Measurements from ENCODE around the gene RAB40B. TPM values are rescaled to one million over a fixed set of nuclear protein-coding genes. Genes with fewer than 3 reads are reported as not detected.
A peak's percentile ranks its signal among the peaks of the same experiment; 100 is the strongest.

Gene RAB40B
- total RNA-seq, 2 experiments from 2014 or later = 21.4 to 22.1 TPM

GRCh38 chr17:82647593-82648164 is 50.8 kb downstream of the RAB40B start:
- no TSS peak for BruUV-seq (replicated peaks)
- Histone ChIP-seq H3K79me2 (ENCODE audit: insufficient read depth, low read depth, low read length) (peaks cover 53% of the 10 kb centered on the region), H3K9me2 (ENCODE audit: insufficient read depth, low read length) (no peaks in the 10 kb centered on the region), H3K27ac (ENCODE audit: low read depth, low read length, poor library complexity, severe bottlenecking) (peak overlapping the region; percentile 89), H2AFZ (ENCODE audit: low read length) (peak overlapping the region; percentile 23; the same call in 1 of the 2 replicates), H4K20me1 (ENCODE audit: insufficient read depth, low read length) (peaks cover 17% of the 10 kb centered on the region; the same call in 1 of the 2 replicates), H3K4me1 (ENCODE audit: insufficient read depth, low read length, poor library complexity, severe bottlenecking) (peaks cover 14% of the 10 kb centered on the region), H3K9me3 (ENCODE audit: low read length) (no peaks in the 10 kb centered on the region), H3K36me3 (ENCODE audit: insufficient read depth, low read length) (peaks cover 34% of the 10 kb centered on the region), H3K4me2 (ENCODE audit: low read length) (peak overlapping the region; percentile 97), H3K4me3 (ENCODE audit: low read depth, low read length, poor library complexity, severe bottlenecking) (peak overlapping the region; percentile 90)
- ChIA-PET POLR2A (interaction anchor here (0.7 kb wide), 1 partner anchor 205 kb away, joined by 4 read pairs; no protein-coding TSS in a partner anchor), CTCF (ENCODE audit: unreplicated experiment) (no interaction called here)
- intact Hi-C loops (cut with micrococcal nuclease; ENCODE audit: unreplicated experiment) = loop anchor here (1.0 to 5.0 kb wide), 3 partner anchors 70 to 199 kb away; partner anchors contain the start of gene FN3KRP
- peak; percentile 57 for DNase-seq (ENCODE audit: low spot score)
- TF ChIP-seq EZH2phosphoT487 (IDR thresholded peaks at IDR 0.05; ENCODE audit: borderline replicate concordance, low read depth, low read length) = no peak
- peak; percentile 57 for TF ChIP-seq CTCF (conservative IDR thresholded peaks at IDR 0.05; ENCODE audit: low read length)

- H3K9me3 ChIP-seq (ENCODE audit: low read length) = no peaks in the 10 kb centered on the region
- peaks cover 17% of the 10 kb centered on the region; the same call in 1 of the 2 replicates for H4K20me1 ChIP-seq (ENCODE audit: insufficient read depth, low read length)
- no peak overlapping the region for H3K4me3 ChIP-seq (ENCODE audit: low read depth, low read length, poor library complexity, severe bottlenecking)
- intact Hi-C loops (cut with micrococcal nuclease; ENCODE audit: unreplicated experiment) = loop anchor here (5.0 kb wide), 1 partner anchor 72 kb away; the partner anchor contains the start of gene FN3KRP
- 0 out of 2 replicates have a peak overlapping the region, but pooled peaks have one; percentile 97 for H3K4me2 ChIP-seq (ENCODE audit: low read length)
- peaks cover 14% of the 10 kb centered on the region for H3K4me1 ChIP-seq (ENCODE audit: insufficient read depth, low read length, poor library complexity, severe bottlenecking)
- H3K9me2 ChIP-seq (ENCODE audit: insufficient read depth, low read length) = no peaks in the 10 kb centered on the region
- TF ChIP-seq EZH2phosphoT487 (IDR thresholded peaks at IDR 0.05; ENCODE audit: borderline replicate concordance, low read depth, low read length) = no peak
- TF ChIP-seq CTCF (conservative IDR thresholded peaks at IDR 0.05; ENCODE audit: low read length) = no peak
- H3K36me3 ChIP-seq (ENCODE audit: insufficient read depth, low read length) = peaks cover 56% of the 10 kb centered on the region
- no peak overlapping the region for H3K27ac ChIP-seq (ENCODE audit: low read depth, low read length, poor library complexity, severe bottlenecking)
- CTCF ChIA-PET (ENCODE audit: unreplicated experiment) = no interaction called here
- no peak overlapping the region for H2AFZ ChIP-seq (ENCODE audit: low read length)
- H3K79me2 ChIP-seq (ENCODE audit: insufficient read depth, low read depth, low read length) = peaks cover 74% of the 10 kb centered on the region
- BruUV-seq (replicated peaks) = no TSS peak
- DNase-seq (ENCODE audit: low spot score) = no peak
- POLR2A ChIA-PET = no interaction called here
Measured at GRCh38 chr17:82645516-82645915, 53.0 kb downstream of the RAB40B start.

GRCh38 chr17:82644148-82644547 is 54.4 kb downstream of the RAB40B start:
- peaks cover 11% of the 10 kb centered on the region for H3K4me1 ChIP-seq (ENCODE audit: insufficient read depth, low read length, poor library complexity, severe bottlenecking)
- H3K9me2 ChIP-seq (ENCODE audit: insufficient read depth, low read length) = no peaks in the 10 kb centered on the region
- no peak overlapping the region for H3K27ac ChIP-seq (ENCODE audit: low read depth, low read length, poor library complexity, severe bottlenecking)
- TF ChIP-seq EZH2phosphoT487 (IDR thresholded peaks at IDR 0.05; ENCODE audit: borderline replicate concordance, low read depth, low read length) = no peak
- no peak for TF ChIP-seq CTCF (conservative IDR thresholded peaks at IDR 0.05; ENCODE audit: low read length)
- DNase-seq (ENCODE audit: low spot score) = no peak
- CTCF ChIA-PET (ENCODE audit: unreplicated experiment) = no interaction called here
- peaks cover 17% of the 10 kb centered on the region; the same call in 1 of the 2 replicates for H4K20me1 ChIP-seq (ENCODE audit: insufficient read depth, low read length)
- H3K79me2 ChIP-seq (ENCODE audit: insufficient read depth, low read depth, low read length) = peaks cover 83% of the 10 kb centered on the region
- no peak overlapping the region for H3K4me3 ChIP-seq (ENCODE audit: low read depth, low read length, poor library complexity, severe bottlenecking)
- H3K4me2 ChIP-seq (ENCODE audit: low read length) = no peak overlapping the region
- H3K36me3 ChIP-seq (ENCODE audit: insufficient read depth, low read length) = peaks cover 69% of the 10 kb centered on the region
- POLR2A ChIA-PET = no interaction called here
- no peak overlapping the region for H2AFZ ChIP-seq (ENCODE audit: low read length)
- no TSS peak for BruUV-seq (replicated peaks)
- no peaks in the 10 kb centered on the region for H3K9me3 ChIP-seq (ENCODE audit: low read length)
- intact Hi-C loops (cut with micrococcal nuclease; ENCODE audit: unreplicated experiment) = no loop called here

All from OCI-LY7 (cell line).